ENCODE results near the gene TGM2. TPM values are rescaled to one million over a fixed set of nuclear protein-coding genes. Genes with fewer than 3 reads are reported as not detected.

Gene TGM2
- polyA plus RNA-seq, 1 donor from 2014 or later = not detected

DNA sequence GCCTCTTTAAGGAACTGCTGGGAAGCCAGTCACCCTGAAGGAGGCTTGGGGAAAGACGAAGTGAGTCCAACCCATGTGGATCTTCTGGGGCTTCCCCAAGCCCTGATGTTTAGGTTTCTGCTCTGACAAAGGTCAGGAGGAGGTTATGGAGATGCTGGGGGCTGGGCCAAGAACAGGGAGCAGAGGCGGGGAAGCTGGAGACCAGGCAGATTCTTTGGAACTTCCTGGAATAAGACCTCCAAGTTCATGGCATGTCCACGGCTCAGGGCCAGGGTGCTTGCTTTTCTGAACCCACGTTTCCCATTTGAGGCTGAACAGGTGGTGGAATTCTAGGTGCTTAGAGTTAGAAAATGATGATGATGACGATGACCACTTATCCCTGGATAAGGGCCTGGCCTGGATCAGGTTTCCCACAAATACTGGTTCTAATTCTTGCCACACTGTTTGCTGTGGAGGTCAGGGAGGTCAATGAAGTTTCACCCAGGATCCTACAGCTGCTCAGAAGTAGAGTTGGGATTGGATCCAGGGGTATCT, 30.0 kb upstream of the TGM2 start:
- no peaks in the 10 kb centered on the region for H4K20me1 ChIP-seq (ENCODE audit: insufficient read depth)
- no peak overlapping the region for H3K4me2 ChIP-seq (ENCODE audit: low read length)
- H3K9ac ChIP-seq (ENCODE audit: low read length) = no peak overlapping the region
- no peaks in the 10 kb centered on the region for H3K36me3 ChIP-seq (ENCODE audit: insufficient read depth, low read length)
- TF ChIP-seq TAF1 (IDR thresholded peaks at IDR 0.05; ENCODE audit: low read depth) (no peak), SMC3 (conservative IDR thresholded peaks at IDR 0.05; ENCODE audit: poor library complexity) (no peak), POLR2AphosphoS5 (IDR thresholded peaks at IDR 0.05) (no peak), RAD21 (conservative IDR thresholded peaks at IDR 0.05) (no peak), EP300 (conservative IDR thresholded peaks at IDR 0.05; ENCODE audit: poor library complexity, severe bottlenecking) (no peak)
- TF ChIP-seq, protein P1, sequence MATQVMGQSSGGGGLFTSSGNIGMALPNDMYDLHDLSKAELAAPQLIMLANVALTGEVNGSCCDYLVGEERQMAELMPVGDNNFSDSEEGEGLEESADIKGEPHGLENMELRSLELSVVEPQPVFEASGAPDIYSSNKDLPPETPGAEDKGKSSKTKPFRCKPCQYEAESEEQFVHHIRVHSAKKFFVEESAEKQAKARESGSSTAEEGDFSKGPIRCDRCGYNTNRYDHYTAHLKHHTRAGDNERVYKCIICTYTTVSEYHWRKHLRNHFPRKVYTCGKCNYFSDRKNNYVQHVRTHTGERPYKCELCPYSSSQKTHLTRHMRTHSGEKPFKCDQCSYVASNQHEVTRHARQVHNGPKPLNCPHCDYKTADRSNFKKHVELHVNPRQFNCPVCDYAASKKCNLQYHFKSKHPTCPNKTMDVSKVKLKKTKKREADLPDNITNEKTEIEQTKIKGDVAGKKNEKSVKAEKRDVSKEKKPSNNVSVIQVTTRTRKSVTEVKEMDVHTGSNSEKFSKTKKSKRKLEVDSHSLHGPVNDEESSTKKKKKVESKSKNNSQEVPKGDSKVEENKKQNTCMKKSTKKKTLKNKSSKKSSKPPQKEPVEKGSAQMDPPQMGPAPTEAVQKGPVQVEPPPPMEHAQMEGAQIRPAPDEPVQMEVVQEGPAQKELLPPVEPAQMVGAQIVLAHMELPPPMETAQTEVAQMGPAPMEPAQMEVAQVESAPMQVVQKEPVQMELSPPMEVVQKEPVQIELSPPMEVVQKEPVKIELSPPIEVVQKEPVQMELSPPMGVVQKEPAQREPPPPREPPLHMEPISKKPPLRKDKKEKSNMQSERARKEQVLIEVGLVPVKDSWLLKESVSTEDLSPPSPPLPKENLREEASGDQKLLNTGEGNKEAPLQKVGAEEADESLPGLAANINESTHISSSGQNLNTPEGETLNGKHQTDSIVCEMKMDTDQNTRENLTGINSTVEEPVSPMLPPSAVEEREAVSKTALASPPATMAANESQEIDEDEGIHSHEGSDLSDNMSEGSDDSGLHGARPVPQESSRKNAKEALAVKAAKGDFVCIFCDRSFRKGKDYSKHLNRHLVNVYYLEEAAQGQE (IDR thresholded peaks at IDR 0.05; ENCODE audit: borderline replicate concordance) = no peak
- TF ChIP-seq, protein P2, sequence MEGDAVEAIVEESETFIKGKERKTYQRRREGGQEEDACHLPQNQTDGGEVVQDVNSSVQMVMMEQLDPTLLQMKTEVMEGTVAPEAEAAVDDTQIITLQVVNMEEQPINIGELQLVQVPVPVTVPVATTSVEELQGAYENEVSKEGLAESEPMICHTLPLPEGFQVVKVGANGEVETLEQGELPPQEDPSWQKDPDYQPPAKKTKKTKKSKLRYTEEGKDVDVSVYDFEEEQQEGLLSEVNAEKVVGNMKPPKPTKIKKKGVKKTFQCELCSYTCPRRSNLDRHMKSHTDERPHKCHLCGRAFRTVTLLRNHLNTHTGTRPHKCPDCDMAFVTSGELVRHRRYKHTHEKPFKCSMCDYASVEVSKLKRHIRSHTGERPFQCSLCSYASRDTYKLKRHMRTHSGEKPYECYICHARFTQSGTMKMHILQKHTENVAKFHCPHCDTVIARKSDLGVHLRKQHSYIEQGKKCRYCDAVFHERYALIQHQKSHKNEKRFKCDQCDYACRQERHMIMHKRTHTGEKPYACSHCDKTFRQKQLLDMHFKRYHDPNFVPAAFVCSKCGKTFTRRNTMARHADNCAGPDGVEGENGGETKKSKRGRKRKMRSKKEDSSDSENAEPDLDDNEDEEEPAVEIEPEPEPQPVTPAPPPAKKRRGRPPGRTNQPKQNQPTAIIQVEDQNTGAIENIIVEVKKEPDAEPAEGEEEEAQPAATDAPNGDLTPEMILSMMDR (IDR thresholded peaks at IDR 0.05; ENCODE audit: poor library complexity, severe bottlenecking) = no peak
- no peaks in the 10 kb centered on the region for H3F3A ChIP-seq (ENCODE audit: insufficient read depth, low read length, poor library complexity, severe bottlenecking)
- H2AFZ ChIP-seq (ENCODE audit: low read depth, low read length) = no peak overlapping the region
- no peaks in the 10 kb centered on the region for H3K27me3 ChIP-seq (ENCODE audit: insufficient read depth, low read depth, low read length)
- no peak overlapping the region for H3K4me3 ChIP-seq (ENCODE audit: low read length)
- no peaks in the 10 kb centered on the region for H3K79me2 ChIP-seq (replicated peaks; ENCODE audit: insufficient read depth, low read length)
- H3K9me2 ChIP-seq (ENCODE audit: insufficient read depth, low read length) = no peaks in the 10 kb centered on the region
- no peak overlapping the region for H3K27ac ChIP-seq (ENCODE audit: low read length)
- no peaks in the 10 kb centered on the region for H3K9me3 ChIP-seq (ENCODE audit: low read length)

DNA sequence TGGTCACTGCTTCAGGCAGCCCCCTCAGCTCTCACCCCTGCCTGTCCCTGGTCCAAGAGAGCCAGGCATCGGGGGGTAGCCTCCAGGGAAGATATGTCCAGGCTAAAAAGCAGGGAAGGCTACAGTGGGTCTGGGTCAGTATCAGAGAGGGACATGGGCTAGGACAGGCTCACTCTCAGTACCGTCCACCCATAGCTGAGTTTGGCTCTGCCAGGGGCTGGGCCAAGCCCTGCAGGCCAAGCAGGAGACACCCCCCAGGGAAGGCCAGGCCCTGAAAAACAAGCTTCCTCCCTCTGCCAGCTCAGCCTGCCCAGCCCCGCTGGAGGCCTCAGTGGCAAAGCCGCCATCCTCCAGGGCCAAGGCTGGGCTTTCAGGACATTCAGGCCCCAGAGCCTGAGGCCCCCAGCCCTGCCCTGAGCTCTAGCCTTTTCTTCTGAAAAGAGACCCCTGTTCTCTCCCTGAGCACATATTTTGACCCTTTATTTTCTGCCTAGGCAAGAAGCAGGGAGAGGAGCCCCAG, 28.6 kb upstream of the TGM2 start:
- Histone ChIP-seq H3K4me3 (ENCODE audit: low read length) (no peak overlapping the region), H3K27ac (ENCODE audit: low read length) (no peak overlapping the region), H3K36me3 (ENCODE audit: insufficient read depth, low read length) (no peaks in the 10 kb centered on the region), H3K9ac (ENCODE audit: low read length) (no peak overlapping the region), H3K9me2 (ENCODE audit: insufficient read depth, low read length) (no peaks in the 10 kb centered on the region), H3K79me2 (replicated peaks; ENCODE audit: insufficient read depth, low read length) (no peaks in the 10 kb centered on the region), H4K20me1 (ENCODE audit: insufficient read depth) (no peaks in the 10 kb centered on the region), H3K9me3 (ENCODE audit: low read length) (no peaks in the 10 kb centered on the region), H3F3A (ENCODE audit: insufficient read depth, low read length, poor library complexity, severe bottlenecking) (no peaks in the 10 kb centered on the region), H3K4me2 (ENCODE audit: low read length) (no peak overlapping the region), H3K27me3 (ENCODE audit: insufficient read depth, low read depth, low read length) (no peaks in the 10 kb centered on the region), H2AFZ (ENCODE audit: low read depth, low read length) (no peak overlapping the region)
- TF ChIP-seq EZH2 (IDR thresholded peaks at IDR 0.05; ENCODE audit: borderline replicate concordance, insufficient read depth, low read length, poor library complexity, severe bottlenecking) = no peak
- no peak for TF ChIP-seq TAF1 (IDR thresholded peaks at IDR 0.05; ENCODE audit: low read depth)
- TF ChIP-seq, protein P2 (IDR thresholded peaks at IDR 0.05; ENCODE audit: poor library complexity, severe bottlenecking) = no peak
- TF ChIP-seq, protein P1 (IDR thresholded peaks at IDR 0.05; ENCODE audit: borderline replicate concordance) = no peak
- TF ChIP-seq MXI1 (conservative IDR thresholded peaks at IDR 0.05; ENCODE audit: poor library complexity, severe bottlenecking) = no peak
- TF ChIP-seq POLR2AphosphoS5 (IDR thresholded peaks at IDR 0.05) = no peak
- no peak for TF ChIP-seq RAD21 (conservative IDR thresholded peaks at IDR 0.05)
- TF ChIP-seq SMC3 (conservative IDR thresholded peaks at IDR 0.05; ENCODE audit: poor library complexity) = no peak
- TF ChIP-seq EP300 (conservative IDR thresholded peaks at IDR 0.05; ENCODE audit: poor library complexity, severe bottlenecking) = no peak

Measured in neural cell (in vitro differentiated cells).